Measurements from ENCODE around the gene CSNK2A1. TPM values are rescaled to one million over a fixed set of nuclear protein-coding genes. Genes with fewer than 3 reads are reported as not detected.

The CSNK2A1 gene
- total RNA-seq, 1 experiment from 2014 or later = 229 TPM

DNA sequence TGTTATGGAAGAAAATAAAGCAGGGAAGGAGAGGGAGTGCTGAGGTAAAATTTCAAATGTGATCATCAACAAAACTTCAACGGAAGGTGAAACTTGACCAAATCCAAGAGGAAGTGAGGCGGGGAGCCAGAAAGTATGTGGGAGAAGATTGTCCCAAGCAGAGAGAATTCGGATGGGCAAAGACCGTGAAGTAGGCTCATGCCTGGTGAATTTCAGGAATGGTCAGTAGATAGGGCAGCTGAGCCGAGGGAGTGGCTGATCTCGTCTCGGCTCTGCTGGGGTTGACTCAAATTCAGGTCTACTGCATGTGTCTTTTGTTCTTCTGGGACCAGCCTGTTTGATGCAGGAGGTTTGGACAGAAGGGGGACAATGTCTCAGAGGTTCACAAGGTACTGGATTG, 7.0 kb upstream of the CSNK2A1 start:
- H3K27ac Mint-ChIP-seq = no peak overlapping the region
- Histone ChIP-seq H3K23me2 (ENCODE audit: insufficient read length, low read depth, low read length, poor library complexity, severe bottlenecking) (no peaks in the 10 kb centered on the region), H2BK20ac (ENCODE audit: low read depth, low read length, poor library complexity, severe bottlenecking) (no peak overlapping the region), H3K9me3 (ENCODE audit: control insufficient read depth, low read depth, low read length) (no peaks in the 10 kb centered on the region), H3K79me1 (ENCODE audit: insufficient read depth, low read depth, low read length, poor library complexity, severe bottlenecking) (no peaks in the 10 kb centered on the region), H3K4me1 (ENCODE audit: insufficient read depth, low read length) (no peaks in the 10 kb centered on the region), H3K4ac (ENCODE audit: low read depth, low read length) (no peak overlapping the region), H4K8ac (replicated peaks; ENCODE audit: insufficient read length, low read depth, low read length) (no peak overlapping the region), H2BK5ac (ENCODE audit: insufficient read length, low read length) (no peak overlapping the region), H2AK5ac (ENCODE audit: insufficient read length, low read length) (no peak overlapping the region), H2AFZ (ENCODE audit: low read length) (no peak overlapping the region), H2BK15ac (ENCODE audit: low read depth, low read length) (no peak overlapping the region), H3K56ac (ENCODE audit: insufficient read length, low read depth, low read length) (no peak overlapping the region), H4K20me1 (ENCODE audit: control insufficient read depth, insufficient read depth, insufficient read length) (no peaks in the 10 kb centered on the region), H2BK12ac (ENCODE audit: insufficient read length, low read depth, low read length) (no peak overlapping the region), H2BK120ac (ENCODE audit: low read depth, low read length, poor library complexity, severe bottlenecking) (no peak overlapping the region), H3K23ac (ENCODE audit: insufficient read length, low read depth, low read length) (no peak overlapping the region), H4K91ac (ENCODE audit: insufficient read length, low read depth, low read length) (no peak overlapping the region), H3K27me3 (ENCODE audit: insufficient read depth, low read length) (no peaks in the 10 kb centered on the region), H3K27ac (ENCODE audit: insufficient read length, low read depth, low read length) (no peak overlapping the region), H3K79me2 (ENCODE audit: insufficient read depth, low read length) (no peaks in the 10 kb centered on the region), H4K5ac (ENCODE audit: insufficient read length, low read depth, low read length) (no peak overlapping the region), H3K9ac (ENCODE audit: extremely low read depth, insufficient read length, low read length) (no peak overlapping the region), H3K14ac (ENCODE audit: insufficient read depth, low read length) (no peak overlapping the region), H3T11ph (ENCODE audit: low read length) (no peak overlapping the region), H3K18ac (ENCODE audit: insufficient read length, low read depth, low read length) (no peak overlapping the region), H3K4me2 (ENCODE audit: insufficient read depth, insufficient read length, low read length) (no peak overlapping the region)
- no peak for DNase-seq
- TF ChIP-seq, protein P1, sequence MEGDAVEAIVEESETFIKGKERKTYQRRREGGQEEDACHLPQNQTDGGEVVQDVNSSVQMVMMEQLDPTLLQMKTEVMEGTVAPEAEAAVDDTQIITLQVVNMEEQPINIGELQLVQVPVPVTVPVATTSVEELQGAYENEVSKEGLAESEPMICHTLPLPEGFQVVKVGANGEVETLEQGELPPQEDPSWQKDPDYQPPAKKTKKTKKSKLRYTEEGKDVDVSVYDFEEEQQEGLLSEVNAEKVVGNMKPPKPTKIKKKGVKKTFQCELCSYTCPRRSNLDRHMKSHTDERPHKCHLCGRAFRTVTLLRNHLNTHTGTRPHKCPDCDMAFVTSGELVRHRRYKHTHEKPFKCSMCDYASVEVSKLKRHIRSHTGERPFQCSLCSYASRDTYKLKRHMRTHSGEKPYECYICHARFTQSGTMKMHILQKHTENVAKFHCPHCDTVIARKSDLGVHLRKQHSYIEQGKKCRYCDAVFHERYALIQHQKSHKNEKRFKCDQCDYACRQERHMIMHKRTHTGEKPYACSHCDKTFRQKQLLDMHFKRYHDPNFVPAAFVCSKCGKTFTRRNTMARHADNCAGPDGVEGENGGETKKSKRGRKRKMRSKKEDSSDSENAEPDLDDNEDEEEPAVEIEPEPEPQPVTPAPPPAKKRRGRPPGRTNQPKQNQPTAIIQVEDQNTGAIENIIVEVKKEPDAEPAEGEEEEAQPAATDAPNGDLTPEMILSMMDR (conservative IDR thresholded peaks at IDR 0.05) = no peak
- peaks cover 4 to 9% of the 10 kb centered on the region in 2 experiments; a peak in 3 of 4 replicates for H3K4me1 Mint-ChIP-seq
- peaks cover 40% of the 10 kb centered on the region for H3K27me3 Mint-ChIP-seq (ENCODE audit: low read depth)
- WGBS (ENCODE audit: extremely low coverage, insufficient read length, low lambda C conversion rate) = no CpG with 5 or more reads among the region's 7 CpGs
- H3K36me3 Mint-ChIP-seq (ENCODE audit: insufficient read depth in 1 of 3, low read depth in 3 of 3) = no peaks in the 10 kb centered on the region
- no peak overlapping the region for H3K4me3 Mint-ChIP-seq
- H3K9me3 Mint-ChIP-seq = no peaks in the 10 kb centered on the region
